SKM-1 treated with dmso at 0.1 percent for 144 hours (cell line): ENCODE results near the gene MED31.
"Not testable (repeated sequence)": the region's sequence is repeated elsewhere in the genome, so short reads cannot be mapped to it uniquely, and the experiment has no call there.

Experiments
- DNase-seq: peaks from one replicate; lab custom pipeline; 2025; ENCODE audit not compliant: unreplicated experiment; lab: John Stamatoyannopoulos, UW

Gene MED31

GRCh38 chr17:6651354-6651918, at the start of gene MED31, which contains the start of gene C17orf100:
TSS of gene MED31 (minus strand) at chr17:6651605. CDS start at chr17:6651528, 77 bp downstream.
TSS of gene C17orf100 (plus strand) at chr17:6651762. CDS start at chr17:6651914, 152 bp downstream.
- peak; percentile 71 for DNase-seq

- no peak for DNase-seq
Measured at GRCh38 chr17:6700948-6701307, 49.5 kb upstream of the MED31 start.

- DNase-seq = no peak
Measured at GRCh38 chr17:6699997-6700947, 48.9 kb upstream of the MED31 start.

DNA sequence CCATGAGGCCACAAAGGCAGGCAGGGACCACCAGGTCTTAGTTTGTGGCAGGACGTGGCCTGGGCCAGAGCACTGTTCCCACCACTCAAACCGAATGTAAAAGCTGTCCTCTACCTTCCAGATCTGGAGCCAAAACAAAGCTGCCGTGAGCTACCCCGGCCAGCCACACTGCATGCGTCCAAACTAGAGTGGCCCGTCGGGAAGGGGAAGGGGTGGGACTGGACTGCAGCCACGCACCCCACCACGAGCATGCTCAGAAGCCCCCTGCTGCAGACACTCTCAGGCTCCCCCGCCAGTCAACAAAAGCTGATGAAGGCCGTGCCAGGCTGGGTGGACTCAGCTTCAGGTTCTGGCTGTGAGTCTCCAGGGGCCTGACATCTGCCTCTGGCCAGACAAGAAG, 46.6 kb upstream of the MED31 start:
- DNase-seq = no peak

DNA sequence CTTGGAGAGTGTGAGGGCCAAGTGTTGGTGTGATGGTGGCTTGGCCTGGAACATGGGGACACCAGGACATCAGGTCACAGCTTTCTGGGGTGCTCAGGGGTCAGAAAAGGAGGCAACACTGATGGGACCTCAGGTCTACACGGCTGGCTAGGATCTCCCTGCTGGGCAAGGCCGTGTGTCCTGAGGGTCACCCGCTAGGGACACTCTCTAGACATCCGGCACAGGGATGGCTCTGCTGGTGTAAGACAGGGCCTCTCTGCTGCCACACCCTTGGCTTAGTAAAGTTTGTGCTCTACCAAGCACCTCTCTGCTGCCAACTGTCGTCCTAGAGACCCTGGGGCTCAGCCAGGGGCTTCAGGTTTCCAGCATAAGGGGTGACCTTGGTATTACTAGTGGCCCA, 45.5 kb upstream of the MED31 start:
- DNase-seq = no peak

DNA sequence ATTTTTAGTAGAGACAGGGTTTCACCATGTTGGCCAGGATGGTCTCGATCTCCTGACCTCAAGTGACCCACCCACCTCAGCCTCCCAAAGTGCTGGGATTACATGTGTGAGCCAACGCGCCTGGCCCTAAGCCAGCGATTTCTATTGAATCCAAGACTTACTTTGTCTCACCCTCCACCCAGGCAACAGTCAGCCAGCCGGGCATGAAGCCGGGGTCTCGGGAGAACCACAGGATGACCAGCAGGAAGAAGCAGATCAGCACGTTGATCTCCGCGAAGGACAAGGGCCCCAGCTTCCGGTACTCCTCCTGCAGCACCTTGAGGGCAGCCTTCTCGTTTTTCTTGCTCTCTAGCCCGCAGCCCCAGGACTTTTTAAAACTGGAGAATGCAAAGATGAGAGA, 44.2 kb upstream of the MED31 start:
- no peak for DNase-seq

- no peak for DNase-seq
Measured at GRCh38 chr17:6695051-6695450, 43.6 kb upstream of the MED31 start.

DNA sequence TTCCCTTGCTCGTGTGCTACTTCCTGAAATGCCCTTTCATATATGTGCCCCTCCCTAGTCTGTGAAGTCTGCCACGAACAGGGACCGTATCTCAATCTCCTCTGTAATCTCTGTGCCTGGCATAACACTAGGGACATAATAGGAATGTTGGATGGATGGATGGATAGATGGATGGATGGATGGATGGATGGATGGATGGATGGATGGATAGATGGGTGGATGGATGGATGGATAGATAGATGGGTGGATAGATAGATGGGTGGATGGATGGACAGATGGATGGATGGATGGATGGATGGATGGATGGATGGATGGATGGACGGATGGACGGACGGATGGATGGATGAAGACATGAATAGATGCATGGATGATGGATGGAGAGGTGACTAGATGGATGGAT, 40.6 kb upstream of the MED31 start:
- DNase-seq = not testable (repeated sequence)

DNA sequence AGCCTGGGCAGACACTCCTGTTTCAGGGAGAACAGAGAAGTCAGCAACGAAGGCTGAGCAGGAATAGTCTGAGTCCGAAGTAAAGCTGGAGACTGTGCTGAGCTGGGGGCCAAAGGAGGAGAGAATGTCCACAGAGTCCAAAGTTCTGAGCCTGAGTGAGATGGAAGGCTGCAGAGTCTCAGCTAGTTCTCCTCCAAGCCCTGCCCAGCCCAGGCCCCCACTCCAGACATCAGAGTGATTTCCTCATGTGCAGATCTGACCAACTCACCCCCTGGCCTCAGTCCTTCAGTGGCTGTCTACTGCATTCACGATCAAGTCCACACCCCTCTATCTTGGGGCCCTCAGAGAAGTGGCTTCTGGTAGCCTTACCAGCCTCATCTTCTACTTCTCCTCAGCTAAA, 40.1 kb upstream of the MED31 start:
- DNase-seq = no peak

DNA sequence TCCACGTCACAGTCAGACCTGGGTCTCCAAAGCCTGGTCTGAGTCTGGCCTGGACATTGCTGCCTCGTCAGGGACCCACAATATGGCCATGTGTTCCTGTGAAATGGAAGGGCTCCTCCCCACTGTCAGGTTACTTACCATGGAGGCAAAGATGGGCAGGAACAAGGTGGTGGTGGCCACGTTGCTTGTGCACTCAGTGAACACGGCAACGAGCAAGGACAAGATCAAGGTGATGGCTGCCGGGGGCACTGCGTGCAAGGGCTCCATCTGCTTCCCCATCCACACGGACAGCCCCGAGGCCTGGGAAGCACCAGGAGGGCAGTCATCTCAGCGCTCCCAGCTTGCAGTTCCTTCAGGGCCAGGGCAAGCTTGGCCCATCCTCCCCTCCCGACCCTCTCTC, 39.2 kb upstream of the MED31 start:
- no peak for DNase-seq

GRCh38 chr17:6688944-6689343, 37.5 kb upstream of the MED31 start:
- DNase-seq = no peak

DNA sequence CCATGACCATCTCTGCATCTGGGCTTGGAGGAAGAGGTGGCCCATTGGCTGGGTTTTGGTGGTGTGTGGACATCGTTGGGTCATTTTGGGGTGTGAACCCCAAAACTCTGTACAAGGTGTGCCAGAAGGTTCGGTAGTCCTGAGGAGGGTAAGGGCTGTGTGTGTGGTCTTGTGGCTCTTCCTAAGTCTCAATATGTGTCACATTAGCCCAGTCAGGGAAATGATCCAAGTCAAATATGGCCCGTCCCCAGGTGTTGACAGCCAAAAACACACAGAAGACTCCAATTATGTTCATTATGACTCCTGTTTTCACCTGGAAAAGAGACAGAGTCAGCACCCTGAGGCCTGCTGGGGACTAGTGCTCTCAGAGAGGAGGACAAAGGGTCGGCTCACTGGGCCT, 34.6 kb upstream of the MED31 start:
- no peak for DNase-seq

DNA sequence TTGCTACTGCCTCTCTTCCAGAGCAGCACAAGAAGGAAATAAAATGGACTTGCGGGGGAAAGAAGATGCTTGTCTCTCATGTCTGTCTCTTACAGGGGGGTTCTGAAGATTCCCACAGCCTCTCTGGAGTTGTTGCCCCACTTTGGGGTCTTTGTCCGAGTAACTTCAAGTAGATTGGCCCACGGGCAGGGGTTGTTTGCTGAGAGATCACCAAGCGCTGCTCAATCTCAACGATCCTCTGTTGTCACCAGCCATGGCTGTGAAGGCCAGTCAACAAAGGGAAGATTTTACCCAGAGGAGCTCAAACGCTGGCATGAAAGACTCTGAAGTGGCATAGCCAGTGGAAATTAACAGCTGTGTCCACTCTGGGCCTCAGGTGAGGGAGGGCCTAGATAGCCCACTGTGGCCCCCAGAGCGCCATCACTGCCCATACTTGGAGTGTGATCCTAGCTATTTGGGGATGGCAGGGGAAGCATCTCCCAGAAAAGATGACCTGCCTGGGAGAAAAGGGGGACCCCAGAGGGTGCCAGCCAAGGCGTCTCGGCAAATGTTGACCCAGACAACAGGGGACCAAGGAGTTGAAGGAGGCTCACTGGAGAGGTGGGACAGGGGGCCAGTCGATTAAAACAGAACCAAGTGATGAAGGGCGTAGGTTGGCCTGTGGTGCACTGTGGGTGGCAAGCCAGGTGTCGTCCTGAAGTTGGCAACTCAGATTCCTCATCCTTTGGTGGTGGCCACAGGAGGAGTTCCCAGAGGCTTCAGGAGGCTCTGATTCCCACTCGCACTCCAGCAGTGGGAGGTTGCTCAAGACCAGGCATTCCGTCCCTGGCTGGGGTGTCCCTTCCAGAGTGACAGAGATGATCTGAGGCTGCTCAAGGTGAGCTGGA, 33.7 kb upstream of the MED31 start:
- DNase-seq = no peak

DNA sequence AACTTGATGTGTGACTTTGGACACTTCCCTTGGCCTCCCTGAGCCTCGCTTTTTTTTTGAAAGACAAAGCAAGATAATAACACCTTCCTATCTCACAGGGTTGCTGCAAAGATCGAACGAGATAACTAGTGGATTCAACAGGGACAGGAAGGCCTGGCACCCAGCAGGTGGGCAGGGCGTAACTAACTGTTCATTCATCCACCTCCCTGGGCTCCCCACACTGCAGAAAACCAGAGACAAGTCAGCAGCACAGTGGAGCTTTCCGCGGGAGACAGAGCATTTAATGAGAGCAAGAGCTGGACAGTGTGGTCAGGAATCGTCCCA, 33.0 kb upstream of the MED31 start:
- no peak for DNase-seq

DNA sequence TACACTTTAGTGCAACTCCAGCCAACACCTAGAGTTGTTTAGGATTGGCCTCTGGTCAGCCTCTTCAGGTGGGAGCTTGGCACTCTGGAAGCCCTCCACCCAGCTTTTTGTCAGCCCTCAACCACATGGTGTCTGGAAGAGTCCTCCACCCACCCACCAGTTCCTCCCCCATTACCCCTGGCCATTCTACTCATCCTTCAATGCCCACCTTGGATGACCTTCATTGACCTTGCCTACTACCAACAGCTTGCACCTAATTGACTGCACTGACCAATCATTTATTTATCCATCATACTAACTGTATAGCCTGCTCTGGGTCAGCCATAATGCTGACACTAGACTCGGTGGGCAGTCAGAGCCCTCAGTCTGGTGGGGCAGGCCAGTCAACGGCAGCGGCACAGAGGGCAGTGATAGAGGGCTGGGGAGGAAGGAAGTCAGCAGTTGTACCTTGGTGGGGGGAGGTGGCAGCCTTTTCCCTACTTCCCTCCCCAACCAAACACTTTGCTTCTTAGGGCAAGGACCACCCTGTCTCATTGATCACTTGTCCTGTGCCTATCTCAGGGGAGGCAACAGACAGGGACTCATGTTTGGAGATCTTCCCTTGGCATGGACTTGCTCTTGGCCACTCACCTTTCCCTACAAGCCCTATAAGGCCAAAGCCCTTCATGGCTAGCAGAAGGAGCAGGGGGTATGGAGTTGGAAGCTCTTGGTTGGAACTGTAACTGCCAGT, 32.5 kb upstream of the MED31 start:
- DNase-seq = no peak

DNA sequence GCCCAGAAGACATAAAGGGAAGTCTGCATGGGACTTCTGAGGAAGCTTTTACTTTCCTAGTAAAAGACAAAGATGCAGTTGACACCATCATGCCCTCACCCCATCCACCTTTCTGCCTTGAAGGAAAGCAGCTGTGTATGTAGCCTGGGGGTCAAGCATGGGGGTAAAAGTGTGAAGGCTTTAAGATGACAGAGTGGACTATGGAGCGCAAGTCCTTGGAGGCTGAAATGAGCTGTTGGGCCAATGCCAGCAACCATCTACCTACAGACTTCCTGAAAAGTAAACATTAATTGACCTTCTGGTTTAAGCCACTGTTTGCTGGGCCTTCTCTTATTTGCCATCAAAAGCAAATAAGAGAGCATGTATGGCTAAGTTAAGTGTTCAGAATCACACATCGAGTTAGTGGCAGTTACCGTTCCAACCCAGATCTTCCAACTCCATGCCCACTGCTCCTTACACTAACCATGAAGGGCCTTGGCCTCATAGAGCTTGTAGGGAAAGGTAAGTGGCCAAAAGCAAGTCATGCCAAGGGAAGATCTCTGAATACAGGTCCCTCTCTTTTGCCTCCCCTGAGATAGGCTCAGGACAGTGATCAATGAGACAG, 31.8 kb upstream of the MED31 start:
- no peak for DNase-seq

- no peak for DNase-seq
Measured at GRCh38 chr17:6682339-6682738, 30.9 kb upstream of the MED31 start.

GRCh38 chr17:6681671-6682070, 30.3 kb upstream of the MED31 start:
- DNase-seq = no peak

- no peak for DNase-seq
Measured at GRCh38 chr17:6681176-6681575, 29.8 kb upstream of the MED31 start.

- no peak for DNase-seq
Measured at GRCh38 chr17:6679241-6679640, 27.8 kb upstream of the MED31 start.

GRCh38 chr17:6677946-6678345, 26.5 kb upstream of the MED31 start:
- DNase-seq = no peak
